Stimulated activated CD4-positive, alpha-beta T cell treated with anti-CD3 and anti-CD28 coated beads, Interleukin-4, amount 100 ng/mL, for 4 hours (primary cell): Measurements from ENCODE around the gene ATP10A.

Experiments
- DNase-seq, 2 experiments: peaks; one replicate each; pipeline ENCODE4 v3.0.0-alpha.2; 2020

The ATP10A gene

GRCh38 chr15:25713736-25714537, 149.2 kb downstream of the ATP10A start:
- no peak for DNase-seq

GRCh38 chr15:25712961-25713355, 150.2 kb downstream of the ATP10A start:
- no peak for DNase-seq

- DNase-seq = no peak
Measured at GRCh38 chr15:25712192-25712960, 150.8 kb downstream of the ATP10A start.

GRCh38 chr15:25711691-25712090, 151.4 kb downstream of the ATP10A start:
- DNase-seq = no peak

- no peak for DNase-seq
Measured at GRCh38 chr15:25711164-25711563, 152.0 kb downstream of the ATP10A start.

- peak; percentile 9 to 58 for DNase-seq
Measured at GRCh38 chr15:25710184-25710583, 152.9 kb downstream of the ATP10A start.

GRCh38 chr15:25709437-25710159, 153.5 kb downstream of the ATP10A start:
- no peak for DNase-seq

- no peak for DNase-seq
Measured at GRCh38 chr15:25708391-25708790, 154.7 kb downstream of the ATP10A start.

GRCh38 chr15:25707656-25708365, 155.3 kb downstream of the ATP10A start:
- no peak for DNase-seq

- no peak for DNase-seq
Measured at GRCh38 chr15:25706176-25706955, 156.8 kb downstream of the ATP10A start.

GRCh38 chr15:25705433-25706115, 157.6 kb downstream of the ATP10A start:
- DNase-seq = no peak

- DNase-seq = no peak
Measured at GRCh38 chr15:25703726-25704125, 159.4 kb downstream of the ATP10A start.

- DNase-seq = no peak
Measured at GRCh38 chr15:25701721-25702465, 161.2 kb downstream of the ATP10A start.

GRCh38 chr15:25700916-25701315, 162.2 kb downstream of the ATP10A start:
- no peak for DNase-seq

GRCh38 chr15:25697586-25697985, 165.5 kb downstream of the ATP10A start:
- DNase-seq = no peak

GRCh38 chr15:25695875-25696760, 167.0 kb downstream of the ATP10A start:
- DNase-seq = no peak

GRCh38 chr15:25694823-25695312, 168.3 kb downstream of the ATP10A start:
- no peak for DNase-seq

- DNase-seq = no peak
Measured at GRCh38 chr15:25694239-25694584, 168.9 kb downstream of the ATP10A start.
